GM10266 (cell line): ENCODE results near the gene HSD17B2.

Experiments used
- DNase-seq: peaks from one replicate; pipeline ENCODE4 v3.0.0; 2012; ENCODE audit errors: extremely low spot score
- TF ChIP-seq, protein P1 (sequence below): IDR thresholded peaks from 2 replicates; pipeline ENCODE4 v1.5.1; 2012; ENCODE audit warnings: mild to moderate bottlenecking, low read depth; ENCODE audit not compliant: control insufficient read depth, insufficient read depth; ENCODE audit errors: missing control alignments

HSD17B2 gene

DNA sequence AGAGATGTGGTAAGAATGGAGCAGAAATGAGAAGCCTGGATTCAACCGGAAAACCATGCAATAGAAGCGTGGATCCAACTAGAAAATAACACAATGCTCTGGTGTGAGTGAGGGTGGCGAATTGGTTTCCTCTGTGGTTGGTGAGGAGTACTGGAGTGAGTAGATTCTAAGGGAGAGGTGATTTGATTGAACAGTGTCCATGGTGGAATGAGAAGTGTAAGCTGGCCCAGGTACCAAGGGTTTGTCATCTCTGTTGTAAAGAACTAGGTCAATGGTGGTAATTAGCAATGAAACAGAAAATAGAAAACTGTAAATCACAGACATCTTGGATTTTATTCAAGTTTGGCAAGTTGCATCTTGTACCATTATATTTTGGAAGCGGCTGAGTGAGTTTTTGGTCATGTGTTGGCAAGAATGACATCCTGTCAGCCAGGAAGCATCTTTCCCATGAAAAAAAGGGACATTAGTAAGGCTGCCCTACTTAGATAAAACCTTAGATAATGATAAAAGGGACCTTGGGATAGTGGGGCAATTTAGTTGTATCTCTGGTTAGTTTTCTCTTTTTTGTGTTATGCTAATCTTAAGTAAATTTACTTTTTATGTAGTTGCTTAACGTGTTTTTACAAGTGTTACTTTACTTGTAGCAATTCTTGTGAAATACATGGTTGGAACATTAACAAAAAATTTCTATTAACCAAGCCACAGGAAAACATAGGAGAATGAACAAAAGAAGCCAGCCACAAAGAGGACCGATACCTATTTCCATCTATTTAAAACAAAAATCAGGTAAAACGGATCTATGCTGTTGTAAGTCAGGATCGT is 20.9 kb downstream of the HSD17B2 start:
- DNase-seq, result no peak
- TF ChIP-seq, protein P1, sequence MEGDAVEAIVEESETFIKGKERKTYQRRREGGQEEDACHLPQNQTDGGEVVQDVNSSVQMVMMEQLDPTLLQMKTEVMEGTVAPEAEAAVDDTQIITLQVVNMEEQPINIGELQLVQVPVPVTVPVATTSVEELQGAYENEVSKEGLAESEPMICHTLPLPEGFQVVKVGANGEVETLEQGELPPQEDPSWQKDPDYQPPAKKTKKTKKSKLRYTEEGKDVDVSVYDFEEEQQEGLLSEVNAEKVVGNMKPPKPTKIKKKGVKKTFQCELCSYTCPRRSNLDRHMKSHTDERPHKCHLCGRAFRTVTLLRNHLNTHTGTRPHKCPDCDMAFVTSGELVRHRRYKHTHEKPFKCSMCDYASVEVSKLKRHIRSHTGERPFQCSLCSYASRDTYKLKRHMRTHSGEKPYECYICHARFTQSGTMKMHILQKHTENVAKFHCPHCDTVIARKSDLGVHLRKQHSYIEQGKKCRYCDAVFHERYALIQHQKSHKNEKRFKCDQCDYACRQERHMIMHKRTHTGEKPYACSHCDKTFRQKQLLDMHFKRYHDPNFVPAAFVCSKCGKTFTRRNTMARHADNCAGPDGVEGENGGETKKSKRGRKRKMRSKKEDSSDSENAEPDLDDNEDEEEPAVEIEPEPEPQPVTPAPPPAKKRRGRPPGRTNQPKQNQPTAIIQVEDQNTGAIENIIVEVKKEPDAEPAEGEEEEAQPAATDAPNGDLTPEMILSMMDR, result no peak

GRCh38 chr16:82056550-82056896 is 21.5 kb downstream of the HSD17B2 start:
- DNase-seq, result no peak
- TF ChIP-seq, protein P1, result no peak

- TF ChIP-seq, protein P1, result no peak
- no peak for DNase-seq
These were observed 24.3 kb downstream of the HSD17B2 start for GRCh38 chr16:82059161-82059982.

GRCh38 chr16:82059983-82060421 is 24.9 kb downstream of the HSD17B2 start:
- no peak for DNase-seq
- TF ChIP-seq, protein P1, result no peak

- TF ChIP-seq, protein P1, result peak; percentile 57
- peak; percentile 30 for DNase-seq
These were observed 26.9 kb downstream of the HSD17B2 start for GRCh38 chr16:82061861-82062525.

DNA sequence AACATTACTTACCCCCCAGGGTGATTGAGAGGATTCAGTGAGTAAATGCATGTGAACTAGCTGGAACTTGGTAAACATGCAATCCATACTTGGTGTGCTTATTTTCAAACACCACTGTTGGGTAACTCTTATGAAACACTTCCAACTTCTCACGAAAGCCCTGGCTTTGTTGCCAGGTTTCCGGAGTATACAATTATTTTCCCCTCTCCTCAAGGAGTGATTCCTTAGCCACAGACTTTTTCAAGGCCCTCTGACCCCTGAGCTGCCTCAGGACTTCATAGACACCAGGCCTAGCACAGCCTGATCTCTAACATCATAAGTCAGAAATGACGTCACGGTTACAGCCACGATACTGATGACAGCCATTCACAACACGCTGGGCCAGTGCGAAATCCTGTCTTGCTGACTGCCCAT is 27.6 kb downstream of the HSD17B2 start:
- DNase-seq, result no peak
- TF ChIP-seq, protein P1, result no peak
